HG02870 (cell line): ENCODE measurements around the gene CDH8.

ENCODE experiments used
- ATAC-seq: cut with Tn5 transposase; IDR thresholded peaks from one replicate; pipeline ENCODE4 v1.9.1; 2021; ENCODE audit warnings: mild to moderate bottlenecking, moderate library complexity; ENCODE audit not compliant: unreplicated experiment

Gene CDH8

DNA sequence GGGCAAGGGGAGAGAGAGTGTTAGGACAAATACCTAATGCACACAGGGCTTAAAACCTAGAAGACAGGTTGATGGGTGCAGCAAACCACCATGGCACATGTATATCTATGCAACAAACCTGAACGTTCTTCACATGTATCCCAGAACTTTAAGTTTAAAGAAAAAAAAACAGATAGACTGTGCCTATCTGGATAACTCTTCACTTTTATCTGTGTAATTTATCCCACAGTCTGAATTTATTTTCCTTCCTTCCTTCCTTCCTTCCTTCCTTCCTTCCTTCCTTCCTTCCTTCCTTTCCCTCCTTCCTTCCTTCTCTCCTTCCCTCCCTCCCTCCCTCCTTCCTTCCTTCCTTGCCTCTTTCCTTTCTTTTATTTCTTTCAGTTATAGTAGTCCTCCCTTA lies 370.7 kb downstream of the CDH8 start:
- ATAC-seq: no peak

- ATAC-seq: no peak
These were observed 376.3 kb downstream of the CDH8 start for GRCh38 chr16:61659936-61660335.

DNA sequence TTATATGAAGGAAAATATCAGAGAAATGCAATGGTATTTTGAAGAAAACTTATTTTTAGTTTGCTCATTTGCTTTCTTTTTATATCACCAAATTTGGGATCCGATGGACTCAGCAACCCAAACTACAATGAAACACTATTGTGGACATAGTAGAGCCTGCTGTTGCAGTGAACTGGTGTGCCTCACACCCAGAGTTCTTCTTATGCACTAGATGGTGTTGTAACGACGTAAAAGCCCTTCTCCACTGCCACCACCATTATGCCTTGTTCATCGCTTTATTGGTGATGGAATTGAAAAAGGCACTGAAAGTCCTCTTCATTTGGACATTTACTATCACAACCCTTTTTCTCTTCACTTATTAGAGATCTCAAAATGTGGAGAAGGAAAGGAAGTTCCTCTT lies 381.3 kb downstream of the CDH8 start:
- ATAC-seq: no peak

- ATAC-seq: no peak
These were observed 382.7 kb downstream of the CDH8 start for GRCh38 chr16:61653544-61653943.

- no peak for ATAC-seq
These were observed 390.7 kb downstream of the CDH8 start for GRCh38 chr16:61645561-61645960.

- ATAC-seq: no peak
These were observed 391.5 kb downstream of the CDH8 start for GRCh38 chr16:61644736-61645135.

- no peak for ATAC-seq
These were observed 418.9 kb downstream of the CDH8 start for GRCh38 chr16:61617219-61617783.

GRCh38 chr16:61616088-61616487 lies 420.1 kb downstream of the CDH8 start:
- no peak for ATAC-seq

- ATAC-seq: no peak
These were observed 424.3 kb downstream of the CDH8 start for GRCh38 chr16:61611847-61612491.

DNA sequence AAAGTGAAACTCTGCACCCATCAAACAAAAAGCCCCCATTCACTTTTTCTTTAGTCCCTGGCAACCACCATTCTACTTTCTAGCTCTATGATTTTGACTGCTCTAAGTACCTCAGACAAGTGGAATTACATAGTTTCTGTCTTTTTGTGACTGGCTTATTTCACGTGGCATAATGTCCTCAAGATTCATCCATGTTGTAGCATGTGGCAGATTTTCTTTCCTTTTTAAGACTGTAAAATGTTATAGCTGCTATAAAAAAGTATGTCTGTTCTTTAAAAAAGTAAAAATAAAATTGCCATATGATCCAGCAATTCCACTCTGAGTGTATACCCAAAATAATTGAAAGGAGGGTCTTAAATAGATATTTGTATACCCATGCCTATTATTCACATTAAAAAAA lies 429.7 kb downstream of the CDH8 start:
- ATAC-seq: no peak
